IPS-18c (cell line): ENCODE results near the gene G6PC1.
"Not testable (repeated sequence)": the region's sequence is repeated elsewhere in the genome, so short reads cannot be mapped to it uniquely, and the experiment has no call there.

Experiments
- H3K4me3 ChIP-seq: 2 replicates; pipeline ENCODE4 v1.7.0; 2013; ENCODE audit warnings: low read depth, mild to moderate bottlenecking, low read length, moderate library complexity; ENCODE audit not compliant: insufficient read depth
- H3K9me3 ChIP-seq: one replicate; pipeline ENCODE4 v1.6.1; 2013; ENCODE audit warnings: mild to moderate bottlenecking, low read length, moderate library complexity; ENCODE audit not compliant: control insufficient read depth, insufficient read depth

The G6PC1 gene

GRCh38 chr17:42900460-42901331 is at the start of gene G6PC1:
G6PC1 (plus strand) TSS chr17:42900799; CDS start chr17:42900877, 78 bp downstream.
- H3K9me3 ChIP-seq, result no peaks in the 10 kb centered on the region
- no peak within 1 kb of the TSS for H3K4me3 ChIP-seq

- H3K9me3 ChIP-seq, result no peaks in the 10 kb centered on the region
- no peak within 1 kb of the TSS for H3K4me3 ChIP-seq
Observed at GRCh38 chr17:42850954-42851353, 49.6 kb upstream of the G6PC1 start, which contains the start of gene AOC3. AOC3 (plus strand) TSS chr17:42851199; CDS start chr17:42851344, 145 bp downstream.

- H3K4me3 ChIP-seq, H3K9me3 ChIP-seq: not testable (repeated sequence)
Observed at GRCh38 chr17:42851371-42852240, 49.0 kb upstream of the G6PC1 start.

- Histone ChIP-seq H3K4me3 (no peak overlapping the region), H3K9me3 (no peaks in the 10 kb centered on the region)
Observed at GRCh38 chr17:42852351-42852750, 48.2 kb upstream of the G6PC1 start.

- no peak overlapping the region for H3K4me3 ChIP-seq
- no peaks in the 10 kb centered on the region for H3K9me3 ChIP-seq
Observed at GRCh38 chr17:42853004-42853403, 47.6 kb upstream of the G6PC1 start.

GRCh38 chr17:42853597-42853967 is 47.0 kb upstream of the G6PC1 start:
- Histone ChIP-seq H3K4me3 (no peak overlapping the region), H3K9me3 (no peaks in the 10 kb centered on the region)

GRCh38 chr17:42853968-42854790 is 46.4 kb upstream of the G6PC1 start:
- no peaks in the 10 kb centered on the region for H3K9me3 ChIP-seq
- no peak overlapping the region for H3K4me3 ChIP-seq

GRCh38 chr17:42855048-42855596 is 45.5 kb upstream of the G6PC1 start:
- Histone ChIP-seq H3K9me3 (no peaks in the 10 kb centered on the region), H3K4me3 (no peak overlapping the region)

- H3K4me3 ChIP-seq, H3K9me3 ChIP-seq: not testable (repeated sequence)
Observed at GRCh38 chr17:42856093-42856492, 44.5 kb upstream of the G6PC1 start.

GRCh38 chr17:42856516-42856915 is 44.1 kb upstream of the G6PC1 start:
- H3K9me3 ChIP-seq, result not testable (repeated sequence)

GRCh38 chr17:42857389-42857788 is 43.2 kb upstream of the G6PC1 start:
- no peaks in the 10 kb centered on the region for H3K9me3 ChIP-seq
- H3K4me3 ChIP-seq, result no peak overlapping the region

More at GRCh38 chr17:42856516-42856915, 44.1 kb upstream of the G6PC1 start:
- not testable (repeated sequence) for H3K4me3 ChIP-seq

- no peak overlapping the region for H3K4me3 ChIP-seq
- no peaks in the 10 kb centered on the region for H3K9me3 ChIP-seq
Observed at GRCh38 chr17:42865638-42866094, 34.9 kb upstream of the G6PC1 start.

- no peaks in the 10 kb centered on the region for H3K9me3 ChIP-seq
- H3K4me3 ChIP-seq, result no peak overlapping the region
Observed at GRCh38 chr17:42866216-42866615, 34.4 kb upstream of the G6PC1 start.

GRCh38 chr17:42866631-42867575 is 33.7 kb upstream of the G6PC1 start:
- peaks cover 2% of the 10 kb centered on the region for H3K9me3 ChIP-seq
- no peak overlapping the region for H3K4me3 ChIP-seq

GRCh38 chr17:42867694-42868261 is 32.8 kb upstream of the G6PC1 start:
- not testable (repeated sequence) for H3K9me3 ChIP-seq, H3K4me3 ChIP-seq

- peaks cover 2% of the 10 kb centered on the region for H3K9me3 ChIP-seq
- no peak overlapping the region for H3K4me3 ChIP-seq
Observed at GRCh38 chr17:42868338-42868737, 32.3 kb upstream of the G6PC1 start.
